HepG2 (cell line): ENCODE data around the gene LIM2. TPM values are rescaled to one million over a fixed set of nuclear protein-coding genes. Genes with fewer than 3 reads are reported as not detected.

Experiments
- ATAC-seq: fragments of 200-7000 bp; cut with Tn5 transposase; 3 replicates; pipeline ENCODE4 v1.9.1; 2020; ENCODE audit warnings: mild to moderate bottlenecking, moderate library complexity
- BruUV-seq: library from RNA; stranded (reverse); fragments of 400-500 nt; replicated peaks from 2 replicates; lab custom pipeline; 2021; lab: Mats Ljungman, UMichigan
- CTCF ChIA-PET: fragments of 300-600 bp; formaldehyde crosslinking; extraction: SDS; loops from one replicate; lab custom pipeline; 2021; ENCODE audit warnings: low total read pairs, inconsistent platforms, low intra/inter-chr PET ratio; lab: Yijun Ruan, JAX
- POLR2A ChIA-PET: fragments of 350-600 bp; sonication (Branson Sonifier 250); formaldehyde crosslinking; loops from one replicate; lab custom pipeline; 2020; ENCODE audit warnings: antibody characterized with exemption, inconsistent platforms; lab: Yijun Ruan, JAX
- DNase-seq: peaks from one replicate; pipeline ENCODE4 v3.0.0-alpha.2; 2015; ENCODE audit warnings: low spot score
- FAIRE-seq: peaks from 3 replicates; lab custom pipeline; 2011; peaks lifted over from hg19 to GRCh38; lab: Jason Lieb, UNC
- H2AFZ ChIP-seq: one replicate; pipeline ENCODE4 v1.6.1; 2011; ENCODE audit warnings: low read length, inconsistent platforms
- H3K27ac ChIP-seq: fragments of 300-600 bp; 3 replicates; pipeline ENCODE4 v1.8.0; 2011; ENCODE audit warnings: mixed run types, mild to moderate bottlenecking, mixed read lengths, low read length, inconsistent platforms; ENCODE audit not compliant: insufficient read depth; ENCODE audit errors: extremely low read length
- H3K27me3 ChIP-seq, 2 experiments: fragments of 200-600 bp in 1 of 2; 2 replicates in 1 of 2; 3 replicates in 1 of 2; pipeline versions ENCODE4 v1.6.0 to v1.8.0; 2011; ENCODE audit warnings: low read length in 2 of 2, mild to moderate bottlenecking in 2 of 2, moderate library complexity in 2 of 2, inconsistent platforms in 1 of 2; ENCODE audit not compliant: insufficient read depth in 2 of 2, control insufficient read depth in 1 of 2
- H3K36me3 ChIP-seq, 2 experiments: fragments of 200-600 bp in 1 of 2; replicated peaks in 1 of 2; 2 replicates in 1 of 2; 3 replicates in 1 of 2; pipeline versions ENCODE4 v1.5.1 to v1.8.0; 2011; ENCODE audit warnings: low read length in 2 of 2, inconsistent platforms in 1 of 2; ENCODE audit not compliant: insufficient read depth in 2 of 2, control insufficient read depth in 1 of 2
- H3K4me1 ChIP-seq: 2 replicates; pipeline ENCODE4 v1.5.1; 2012; ENCODE audit warnings: low read length, inconsistent platforms; ENCODE audit not compliant: insufficient read depth
- H3K4me2 ChIP-seq: 2 replicates; pipeline ENCODE4 v1.6.0; 2011; ENCODE audit warnings: low read depth, low read length, inconsistent platforms
- H3K4me3 ChIP-seq, 3 experiments: fragments of 200-600 bp in 1 of 3; sonication (generic), shearing (Covaris generic) in 1 of 3; replicated peaks in 1 of 3; 2 replicates each; pipeline ENCODE4 v1.5.1; 2011 to 2016; ENCODE audit warnings: low read length in 3 of 3, inconsistent platforms in 2 of 3, low read depth in 2 of 3, mild to moderate bottlenecking in 2 of 3, control low read depth in 1 of 3, mixed read lengths in 1 of 3; ENCODE audit not compliant: insufficient read depth in 1 of 3
- H3K79me2 ChIP-seq: one replicate; pipeline ENCODE4 v1.6.1; 2011; ENCODE audit warnings: low read length, inconsistent platforms; ENCODE audit not compliant: insufficient read depth
- H3K9ac ChIP-seq: 2 replicates; pipeline ENCODE4 v1.6.0; 2011; ENCODE audit warnings: mild to moderate bottlenecking, low read depth, low read length, inconsistent platforms; ENCODE audit not compliant: insufficient read depth
- H3K9me3 ChIP-seq: 2 replicates; pipeline ENCODE4 v1.5.1; 2012; ENCODE audit warnings: mild to moderate bottlenecking, low read length
- H4K20me1 ChIP-seq: 2 replicates; pipeline ENCODE4 v1.6.0; 2011; ENCODE audit warnings: inconsistent platforms, mild to moderate bottlenecking, low read length, moderate library complexity; ENCODE audit not compliant: insufficient read depth
- CHD4 ChIP-seq: fragments of 200-600 bp; sonication (generic); IDR thresholded peaks from 2 replicates; pipeline ENCODE4 v1.7.0; 2017; ENCODE audit warnings: mild to moderate bottlenecking, low read length, borderline replicate concordance
- EZH2 ChIP-seq: conservative IDR thresholded peaks from 2 replicates; pipeline ENCODE4 v1.6.1; 2012; ENCODE audit warnings: mild to moderate bottlenecking, low read depth, low read length, moderate library complexity
- HOXA7 ChIP-seq: sonication (generic); formaldehyde crosslinking; IDR thresholded peaks from 2 replicates; pipeline ENCODE4 v1.8.1; 2022; ENCODE audit warnings: mild to moderate bottlenecking, missing genetic modification reagents, moderate library complexity
- JARID2 ChIP-seq: sonication (generic); formaldehyde crosslinking; IDR thresholded peaks from 2 replicates; pipeline ENCODE4 v1.8.1; 2023; ENCODE audit warnings: missing genetic modification reagents, inconsistent platforms; ENCODE audit not compliant: insufficient replicate concordance
- KAT2B ChIP-seq: fragments of 150-350 bp; IDR thresholded peaks from 2 replicates; pipeline ENCODE4 v1.6.1; 2014; ENCODE audit warnings: low read depth, low read length, borderline replicate concordance
- LRRFIP1 ChIP-seq: sonication (generic); formaldehyde crosslinking; conservative IDR thresholded peaks from 2 replicates; pipeline ENCODE4 v1.4.0; 2020; ENCODE audit warnings: missing genetic modification reagents
- POGZ ChIP-seq: sonication (generic); formaldehyde crosslinking; IDR thresholded peaks from 2 replicates; pipeline ENCODE4 v1.4.0; 2020; ENCODE audit warnings: mild to moderate bottlenecking, missing genetic modification reagents
- REPIN1 ChIP-seq: sonication (generic); formaldehyde crosslinking; IDR thresholded peaks from 2 replicates; pipeline ENCODE4 v1.8.0; 2022; ENCODE audit warnings: missing genetic modification reagents, low read depth, mild to moderate bottlenecking, borderline replicate concordance
- SOX13 ChIP-seq, 3 experiments: fragments of 450-650 bp in 1 of 3; sonication (generic) in 1 of 3; formaldehyde crosslinking in 1 of 3; IDR thresholded peaks in 2 of 3; conservative IDR thresholded peaks in 1 of 3; 2 replicates each; pipeline versions ENCODE4 v1.5.0 to v1.6.1; 2016 to 2020; ENCODE audit warnings: antibody characterized with exemption in 1 of 3, mild to moderate bottlenecking in 1 of 3, missing compliant biosample characterization in 1 of 3, missing genetic modification reagents in 1 of 3, moderate library complexity in 1 of 3
- TCF12 ChIP-seq, 2 experiments: fragments of 450-650 bp in 1 of 2; sonication (generic) in 1 of 2; formaldehyde crosslinking in 1 of 2; IDR thresholded peaks; 2 replicates each; pipeline versions ENCODE4 v1.6.1 to v1.8.0; 2017 to 2022; ENCODE audit warnings: antibody characterized with exemption in 1 of 2, mild to moderate bottlenecking in 1 of 2, missing genetic modification reagents in 1 of 2, moderate library complexity in 1 of 2
- XRCC5 ChIP-seq: fragments of 200-400 bp; formaldehyde crosslinking; optimal IDR thresholded peaks from 2 replicates; pipeline ENCODE3; 2017; ENCODE audit warnings: mild to moderate bottlenecking, low read length
- ZBTB3 ChIP-seq: sonication (generic); formaldehyde crosslinking; IDR thresholded peaks from 2 replicates; pipeline ENCODE4 v1.4.0; 2020; ENCODE audit warnings: low read depth, mild to moderate bottlenecking, moderate library complexity, missing genetic modification reagents, borderline replicate concordance
- ZFP36L2 ChIP-seq: sonication (generic); formaldehyde crosslinking; IDR thresholded peaks from 2 replicates; pipeline ENCODE4 v1.4.0; 2020; ENCODE audit warnings: missing genetic modification reagents
- ZNF296 ChIP-seq: sonication (generic); formaldehyde crosslinking; conservative IDR thresholded peaks from 2 replicates; pipeline ENCODE4 v1.5.0; 2020; ENCODE audit warnings: mild to moderate bottlenecking, missing genetic modification reagents
- ZNF660 ChIP-seq: sonication (generic); formaldehyde crosslinking; IDR thresholded peaks from 2 replicates; pipeline ENCODE4 v1.5.1; 2020; ENCODE audit warnings: mild to moderate bottlenecking, low read depth, missing genetic modification reagents, borderline replicate concordance
- WGBS: methylation state at CpG from one replicate; pipeline ENCODE4 v1.1.6; 2017; ENCODE audit warnings: low lambda C conversion rate; 5-methylcytosine and 5-hydroxymethylcytosine counted together
- in situ Hi-C: cut with HindIII; loops from 2 replicates; pipeline ENCODE4 v1.10.0; 2017; ENCODE audit warnings: low pct_unique_long_range_greater_than_20kb; ENCODE audit not compliant: extremely low pct_ligation_motif_present
- intact Hi-C: fragments of 100-400 bp; cut with micrococcal nuclease; formaldehyde crosslinking; loops from one replicate; pipeline ENCODE4 v1.10.0; 2022; ENCODE audit not compliant: unreplicated experiment
- polyA plus RNA-seq, 8 experiments: library from polyadenylated mRNA; depleted of rRNA in 3 of 8; stranded (reverse) in 7 of 8; unstranded in 1 of 8; fragments of >200 nt; fragmentation: Illumina TruSeq in 4 of 8; extraction: Trizol in 4 of 8; gene quantifications; 2 replicates each; pipeline versions ENCODE4 v1.2.1 to v1.2.3, GENCODE V29; 2011 to 2016; ENCODE audit warnings: low read depth in 4 of 8, missing spikeins in 1 of 8, mixed read lengths in 1 of 8; ENCODE audit not compliant: insufficient read depth in 1 of 8
- total RNA-seq, 5 experiments: library from RNA; depleted of rRNA; stranded (reverse); fragments of >200 nt; fragmentation: Illumina TruSeq; extraction: Trizol; gene quantifications; 2 replicates each; pipeline ENCODE4 v1.2.3, GENCODE V29; 2016; ENCODE audit warnings: low read depth in 1 of 5

Gene LIM2
- total and polyA plus RNA-seq, 2 of the 13 experiments (the other 11 are each of a cell fraction or from before 2014, with no cell fraction given): 1.3 TPM; not detected in 1

DNA sequence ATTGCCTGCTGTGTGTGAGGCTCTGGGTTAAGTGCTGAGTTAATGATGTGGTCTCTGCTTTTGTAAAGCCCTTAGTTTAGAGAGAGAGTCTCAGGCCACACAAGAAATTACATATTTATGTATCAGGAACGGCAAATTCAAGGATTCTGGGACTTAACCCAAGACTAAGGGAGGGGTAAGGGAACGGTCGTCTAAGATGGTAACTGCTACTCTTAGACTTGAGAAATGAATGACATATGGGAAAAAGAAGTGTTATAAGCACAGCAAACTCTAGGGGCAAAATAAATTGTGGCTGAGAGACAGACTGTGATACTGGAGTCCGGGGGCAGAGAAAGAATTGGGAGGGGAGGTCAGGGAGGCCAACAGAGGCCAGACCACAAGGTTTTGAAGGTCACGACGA, 56.1 kb downstream of the LIM2 start (continued):
- TF ChIP-seq SOX13 (IDR thresholded peaks at IDR 0.05) (no peak), SOX13 (CRISPR knock-in tag; conservative IDR thresholded peaks at IDR 0.05 in 1 of 2, IDR thresholded peaks at IDR 0.05 in 1 of 2) (no peak), ZNF660 (CRISPR knock-in tag) (no peak)

GRCh38 chr19:51331193-51331592, 56.6 kb downstream of the LIM2 start:
- H3K79me2 ChIP-seq: no peaks in the 10 kb centered on the region
- in situ Hi-C loops: no loop called here
- WGBS: 63% methylated on average over 3 of the region's 3 CpGs
- ATAC-seq (no peak), DNase-seq (no peak)
- no peak overlapping the region for H3K4me3 ChIP-seq
- no peak overlapping the region for H3K9ac ChIP-seq
- no TSS peak for BruUV-seq
- no peak overlapping the region for H2AFZ ChIP-seq
- H3K4me1 ChIP-seq: peaks cover 15% of the 10 kb centered on the region
- intact Hi-C loops: no loop called here
- ChIA-PET CTCF (no interaction called here), POLR2A (no interaction called here)
- peaks cover 1 to 8% of the 10 kb centered on the region in 2 experiments; a peak in 3 of 5 replicates for H3K27me3 ChIP-seq
- TF ChIP-seq JARID2: no peak
- no peak for TF ChIP-seq HOXA7 (CRISPR knock-in tag)
- no peak for TF ChIP-seq ZNF296 (CRISPR knock-in tag)
- TF ChIP-seq XRCC5: no peak
- TF ChIP-seq, all 625 proteins: peak for 0
- no peaks in the 10 kb centered on the region for H3K9me3 ChIP-seq
- H4K20me1 ChIP-seq: no peaks in the 10 kb centered on the region
- H3K4me2 ChIP-seq: no peak overlapping the region
- FAIRE-seq: no peak
- no peak overlapping the region for H3K27ac ChIP-seq
- H3K36me3 ChIP-seq: peaks cover 8 to 23% of the 10 kb centered on the region in 2 experiments; a peak in 4 of 5 replicates

DNA sequence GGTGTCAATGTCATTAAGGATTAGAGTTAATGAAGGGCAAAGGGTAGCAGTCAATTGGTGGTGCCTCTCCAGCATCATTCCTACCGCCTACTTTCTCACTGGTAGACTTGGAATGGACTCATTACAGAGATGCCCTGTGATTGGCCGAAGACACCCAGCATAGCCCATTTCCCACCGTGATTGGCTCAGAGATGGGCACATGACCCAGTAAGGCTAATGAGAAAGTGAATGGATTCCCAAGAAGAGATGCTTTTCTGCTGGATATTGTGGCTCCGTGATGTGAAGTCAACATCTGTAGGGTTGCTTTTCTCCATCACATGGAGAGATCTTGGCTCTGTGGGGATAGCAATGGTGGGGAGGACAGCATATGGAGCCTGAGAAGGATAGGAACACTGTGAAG, 57.4 kb downstream of the LIM2 start:
- Histone ChIP-seq H4K20me1 (no peaks in the 10 kb centered on the region), H3K9me3 (no peaks in the 10 kb centered on the region), H3K4me2 (no peak overlapping the region), H3K79me2 (no peaks in the 10 kb centered on the region), H3K27me3 (peaks cover 4 to 13% of the 10 kb centered on the region in 2 experiments; a peak in 4 of 5 replicates), H2AFZ (no peak overlapping the region), H3K4me1 (peaks cover 15% of the 10 kb centered on the region), H3K9ac (no peak overlapping the region), H3K4me3 (no peak overlapping the region), H3K27ac (no peak overlapping the region), H3K36me3 (peaks cover 6 to 23% of the 10 kb centered on the region in 2 experiments; a peak in 4 of 5 replicates)
- 100% methylated on average over 4 of the region's 4 CpGs for WGBS
- BruUV-seq: no TSS peak
- in situ Hi-C loops: no loop called here
- FAIRE-seq (no peak), DNase-seq (no peak), ATAC-seq (no peak)
- ChIA-PET CTCF (no interaction called here), POLR2A (no interaction called here)
- intact Hi-C loops: no loop called here
- TF ChIP-seq EZH2 (no peak), ZFP36L2 (CRISPR knock-in tag) (no peak), ZBTB3 (CRISPR knock-in tag) (no peak), POGZ (CRISPR knock-in tag) (no peak), KAT2B (no peak), TCF12 (IDR thresholded peaks at IDR 0.05) (no peak), TCF12 (CRISPR knock-in tag; IDR thresholded peaks at IDR 0.05) (no peak), REPIN1 (CRISPR knock-in tag) (no peak), LRRFIP1 (CRISPR knock-in tag) (no peak), CHD4 (no peak)
